Smooth muscle cell (in vitro differentiated cells): Measurements from ENCODE around the gene EPHB1. TPM values are rescaled to one million over a fixed set of nuclear protein-coding genes. Genes with fewer than 3 reads are reported as not detected.

ENCODE experiments used
- DNase-seq: peaks from one replicate; lab custom pipeline; 2025; ENCODE audit not compliant: unreplicated experiment; lab: John Stamatoyannopoulos, UW
- H2AFZ ChIP-seq: fragments of 200-600 bp; sonication (generic); 2 replicates; pipeline ENCODE4 v1.6.0; 2016; ENCODE audit warnings: antibody characterized with exemption, low read depth, mild to moderate bottlenecking
- H3F3A ChIP-seq: fragments of 200-600 bp; sonication (generic); 2 replicates; pipeline ENCODE4 v1.6.0; 2017; ENCODE audit warnings: antibody characterized with exemption, low read depth
- H3K27ac ChIP-seq: fragments of 200-600 bp; sonication (generic); 2 replicates; pipeline ENCODE4 v1.5.1; 2016; ENCODE audit warnings: low read depth, mild to moderate bottlenecking
- H3K27me3 ChIP-seq: fragments of 200-600 bp; sonication (generic); 2 replicates; pipeline ENCODE4 v1.6.1; 2016; ENCODE audit warnings: low read depth, mild to moderate bottlenecking
- H3K36me3 ChIP-seq: fragments of 200-600 bp; sonication (generic); 2 replicates; pipeline ENCODE4 v1.5.1; 2016; ENCODE audit warnings: low read depth
- H3K4me1 ChIP-seq: fragments of 200-600 bp; sonication (generic); 2 replicates; pipeline ENCODE4 v1.5.1; 2016; ENCODE audit warnings: low read depth
- H3K4me2 ChIP-seq: fragments of 200-600 bp; sonication (generic); 2 replicates; pipeline ENCODE4 v1.6.0; 2016; ENCODE audit warnings: mild to moderate bottlenecking
- H3K4me3 ChIP-seq: fragments of 200-600 bp; sonication (generic); 2 replicates; pipeline ENCODE4 v1.5.1; 2016; ENCODE audit warnings: mild to moderate bottlenecking
- H3K79me2 ChIP-seq: fragments of 200-600 bp; sonication (generic); 2 replicates; pipeline ENCODE4 v1.6.0; 2016; ENCODE audit warnings: low read depth, mild to moderate bottlenecking
- H3K9ac ChIP-seq: fragments of 200-600 bp; sonication (generic); 2 replicates; pipeline ENCODE4 v1.6.0; 2016; ENCODE audit warnings: low read depth
- H3K9me3 ChIP-seq: fragments of 200-600 bp; sonication (generic); replicated peaks from 2 replicates; pipeline ENCODE4 v1.5.1; 2016; ENCODE audit warnings: low read depth
- H4K20me1 ChIP-seq: fragments of 200-600 bp; sonication (generic); 2 replicates; pipeline ENCODE4 v1.6.0; 2016; ENCODE audit warnings: low read depth
- CTCF ChIP-seq: fragments of 200-600 bp; sonication (generic); IDR thresholded peaks from 2 replicates; pipeline ENCODE4 v1.5.1; 2017; ENCODE audit warnings: borderline replicate concordance, mild to moderate bottlenecking, antibody characterized with exemption; ENCODE audit not compliant: insufficient read depth, poor library complexity, severe bottlenecking
- WGBS: methylation state at CpG from one replicate; pipeline ENCODE4 v1.1.7; 2016; ENCODE audit warnings: low lambda C conversion rate; 5-methylcytosine and 5-hydroxymethylcytosine counted together
- polyA plus RNA-seq: library from polyadenylated mRNA; unstranded; fragments of >200 nt; fragmentation: Nextera tagmentation; extraction: Ambion mirVana; gene quantifications from 2 replicates; pipeline ENCODE4 v1.2.1, GENCODE V29; 2016
- total RNA-seq: library from RNA; depleted of rRNA; stranded (reverse); fragments of >200 nt; gene quantifications from 2 replicates; pipeline ENCODE4 v1.2.3, GENCODE V29; 2014

EPHB1 gene
- total and polyA plus RNA-seq, 2 experiments from 2014 or later = 2.5 to 2.6 TPM

DNA sequence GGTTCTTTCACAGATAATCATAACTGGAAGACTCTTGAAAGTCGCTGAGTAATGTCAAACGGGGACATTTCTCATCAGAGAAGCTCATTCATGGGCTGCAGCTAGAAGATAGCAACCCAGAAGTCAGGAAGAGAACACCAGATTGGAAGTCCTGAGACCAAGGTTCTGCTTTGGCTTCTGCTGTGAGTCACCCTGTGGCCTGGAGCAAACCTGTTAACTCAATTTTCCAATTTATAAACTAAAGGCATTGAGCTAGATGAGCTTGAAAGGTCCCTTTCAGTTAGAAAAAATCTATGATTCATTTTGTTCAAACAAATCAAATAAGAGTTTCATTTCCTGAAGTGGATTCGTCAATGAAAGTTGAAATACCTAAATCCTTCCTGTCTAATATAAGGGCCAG lies 402.2 kb downstream of the EPHB1 start:
- no peaks in the 10 kb centered on the region for H3K36me3 ChIP-seq
- WGBS = 89% methylated on average over 3 of the region's 3 CpGs
- H3K27ac ChIP-seq = no peak overlapping the region
- H3K4me3 ChIP-seq = no peak overlapping the region
- no peaks in the 10 kb centered on the region for H3K27me3 ChIP-seq
- no peak overlapping the region for H3K9ac ChIP-seq
- no peak overlapping the region for H3K4me2 ChIP-seq
- TF ChIP-seq CTCF = no peak
- H2AFZ ChIP-seq = no peak overlapping the region
- H4K20me1 ChIP-seq = no peaks in the 10 kb centered on the region
- no peaks in the 10 kb centered on the region for H3K4me1 ChIP-seq
- H3F3A ChIP-seq = no peaks in the 10 kb centered on the region
- no peaks in the 10 kb centered on the region for H3K9me3 ChIP-seq
- H3K79me2 ChIP-seq = no peaks in the 10 kb centered on the region
- no peak for DNase-seq

DNA sequence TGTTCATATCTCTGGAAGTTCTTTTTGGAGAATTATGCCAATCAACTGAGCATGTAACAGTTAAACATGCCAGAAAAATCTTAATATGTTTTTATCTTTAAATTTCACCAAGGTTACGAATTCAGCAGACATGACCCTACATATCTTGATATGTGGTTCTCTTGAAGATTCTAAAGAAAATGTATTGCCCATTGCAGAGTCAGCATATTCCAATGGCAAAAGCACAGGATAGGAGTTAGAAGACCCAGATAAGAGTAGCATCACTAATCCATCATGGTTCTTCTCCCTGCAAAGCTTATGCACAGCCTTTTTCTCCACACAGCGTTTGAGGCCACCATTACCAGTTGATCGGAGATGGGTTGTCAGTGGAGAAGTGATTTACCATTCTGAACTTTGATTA lies 402.8 kb downstream of the EPHB1 start:
- Histone ChIP-seq H3K79me2 (no peaks in the 10 kb centered on the region), H3K9me3 (no peaks in the 10 kb centered on the region), H2AFZ (no peak overlapping the region), H3K36me3 (no peaks in the 10 kb centered on the region), H3K4me1 (no peaks in the 10 kb centered on the region), H3K9ac (no peak overlapping the region), H3K27ac (no peak overlapping the region), H3F3A (no peaks in the 10 kb centered on the region), H3K4me2 (no peak overlapping the region), H4K20me1 (no peaks in the 10 kb centered on the region), H3K27me3 (no peaks in the 10 kb centered on the region), H3K4me3 (no peak overlapping the region)
- TF ChIP-seq CTCF = no peak
- no peak for DNase-seq
- WGBS = 93% methylated on average over 3 of the region's 3 CpGs

DNA sequence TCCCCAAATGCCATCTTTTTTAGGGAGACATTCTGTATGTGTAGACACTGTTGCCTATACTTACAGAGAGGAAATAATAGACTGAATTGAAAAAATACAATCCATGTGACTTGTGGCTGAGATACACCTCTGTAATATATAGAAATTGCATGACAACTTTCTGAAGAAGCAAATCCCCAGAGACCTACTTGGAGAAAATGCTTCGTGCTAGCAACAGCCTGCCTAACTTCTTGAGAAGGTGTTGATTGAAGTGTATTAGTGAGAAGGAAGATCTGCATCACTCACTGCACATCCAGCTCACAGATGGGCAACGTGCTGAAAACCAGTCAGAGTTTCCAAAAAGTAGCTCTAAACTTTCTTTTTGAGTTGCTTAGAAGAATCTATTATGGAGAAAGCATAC lies 404.1 kb downstream of the EPHB1 start:
- no peaks in the 10 kb centered on the region for H3K4me1 ChIP-seq
- 85% methylated on average over 2 of the region's 2 CpGs for WGBS
- no peak for DNase-seq

More for the DNA sequence above, 404.1 kb downstream of the EPHB1 start:
- Histone ChIP-seq H3K9ac (no peak overlapping the region), H3K9me3 (no peaks in the 10 kb centered on the region), H3K4me3 (no peak overlapping the region), H3K27me3 (no peaks in the 10 kb centered on the region), H3K36me3 (no peaks in the 10 kb centered on the region), H3K4me2 (no peak overlapping the region), H2AFZ (no peak overlapping the region), H4K20me1 (no peaks in the 10 kb centered on the region), H3F3A (no peaks in the 10 kb centered on the region), H3K79me2 (no peaks in the 10 kb centered on the region), H3K27ac (no peak overlapping the region)
- TF ChIP-seq CTCF = no peak
